Lung microvascular endothelial cell (primary cell): ENCODE measurements around the gene LY86. TPM values are rescaled to one million over a fixed set of nuclear protein-coding genes. Genes with fewer than 3 reads are reported as not detected.
A peak's percentile ranks its signal among the peaks of the same experiment; 100 is the strongest.
"Not testable (repeated sequence)": the region's sequence is repeated elsewhere in the genome, so short reads cannot be mapped to it uniquely, and the experiment has no call there.

Experiments
- DNase-seq, 2 donors: peaks; one replicate each; pipeline versions ENCODE4 v3.0.0 to v3.0.0-alpha.2; 2010; ENCODE audit warnings: low read depth in 2 of 2
- total RNA-seq: library from RNA; depleted of rRNA; stranded (reverse); fragments of >200 nt; gene quantifications from 2 replicates; pipeline ENCODE4 v1.2.1, GENCODE V29; 2014

Gene LY86
- total RNA-seq, 1 donor from 2014 or later, result not detected

- peak in 1 of 2 donors; percentile 73 for DNase-seq
Measured at GRCh38 chr6:6596529-6597328, 8.2 kb downstream of the LY86 start.

GRCh38 chr6:6597682-6598081, 9.2 kb downstream of the LY86 start:
- DNase-seq, result no peak

- peak in 1 of 2 donors; percentile 39 for DNase-seq
Measured at GRCh38 chr6:6599468-6599873, 11.0 kb downstream of the LY86 start.

- no peak for DNase-seq
Measured at GRCh38 chr6:6600875-6601274, 12.4 kb downstream of the LY86 start.

- no peak for DNase-seq
Measured at GRCh38 chr6:6602262-6602661, 13.7 kb downstream of the LY86 start.

- no peak for DNase-seq
Measured at GRCh38 chr6:6603317-6603716, 14.8 kb downstream of the LY86 start.

GRCh38 chr6:6604015-6604414, 15.5 kb downstream of the LY86 start:
- no peak for DNase-seq

- no peak for DNase-seq
Measured at GRCh38 chr6:6604566-6604965, 16.0 kb downstream of the LY86 start.

- no peak for DNase-seq
Measured at GRCh38 chr6:6605873-6606272, 17.4 kb downstream of the LY86 start.

- DNase-seq, result not testable (repeated sequence)
Measured at GRCh38 chr6:6606391-6607030, 18.0 kb downstream of the LY86 start.

GRCh38 chr6:6609450-6609849, 20.9 kb downstream of the LY86 start:
- no peak for DNase-seq

- DNase-seq, result no peak
Measured at GRCh38 chr6:6610031-6610591, 21.6 kb downstream of the LY86 start.

GRCh38 chr6:6611486-6611885, 23.0 kb downstream of the LY86 start:
- DNase-seq, result no peak

GRCh38 chr6:6612308-6612707, 23.8 kb downstream of the LY86 start:
- no peak for DNase-seq

GRCh38 chr6:6613103-6613718, 24.7 kb downstream of the LY86 start:
- not testable (repeated sequence) for DNase-seq

- no peak for DNase-seq
Measured at GRCh38 chr6:6614096-6614982, 25.8 kb downstream of the LY86 start.

GRCh38 chr6:6614983-6615349, 26.4 kb downstream of the LY86 start:
- no peak for DNase-seq

- no peak for DNase-seq
Measured at GRCh38 chr6:6616656-6617055, 28.1 kb downstream of the LY86 start.

- DNase-seq, result no peak
Measured at GRCh38 chr6:6619021-6619794, 30.7 kb downstream of the LY86 start.

GRCh38 chr6:6620766-6621425, 32.4 kb downstream of the LY86 start:
- no peak for DNase-seq
